Measurements from ENCODE around the gene C1orf226. TPM values are rescaled to one million over a fixed set of nuclear protein-coding genes. Genes with fewer than 3 reads are reported as not detected.

The C1orf226 gene
- total and polyA plus RNA-seq, 2 of the 8 experiments (the other 6 are each of a cell fraction or from before 2014, with no cell fraction given), result 8.2 to 18.8 TPM

DNA sequence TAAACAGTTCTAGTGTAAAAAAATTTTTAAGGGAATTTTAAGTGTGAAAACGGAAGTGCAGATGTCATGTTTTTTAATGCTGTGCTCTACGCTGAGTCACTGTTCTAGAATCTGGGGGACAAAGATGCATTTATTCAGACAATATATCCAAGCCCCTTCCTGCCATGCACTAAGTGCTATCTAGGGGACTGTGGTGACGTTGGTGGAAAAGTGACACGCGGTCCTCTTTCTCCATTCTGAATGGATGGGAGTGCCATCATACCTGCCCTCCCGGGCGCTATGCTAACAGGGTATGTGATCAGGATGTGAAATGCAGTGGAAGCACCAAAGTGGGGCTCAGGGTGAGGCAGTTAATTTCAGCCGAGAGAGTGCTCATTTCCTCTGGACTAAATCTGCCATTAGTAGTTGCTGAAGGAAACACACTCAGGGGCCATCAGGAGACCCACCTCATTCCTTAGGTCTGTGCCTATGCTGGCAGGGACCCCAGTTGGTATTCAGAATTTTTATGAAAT is 6.6 kb downstream of the C1orf226 start:
- H3K4me2 ChIP-seq (ENCODE audit: insufficient read depth in 1 of 2, low read depth in 2 of 2, low read length in 2 of 2), result no peak overlapping the region
- H2AK5ac ChIP-seq (ENCODE audit: low read depth, low read length), result no peak overlapping the region

More for the DNA sequence above, 6.6 kb downstream of the C1orf226 start:
- Histone ChIP-seq H3K18ac (ENCODE audit: extremely low read depth, low read length) (no peak overlapping the region), H2BK120ac (replicated peaks; ENCODE audit: low read depth, low read length) (no peak overlapping the region), H3K14ac (ENCODE audit: insufficient read length) (no peak overlapping the region), H3K79me1 (ENCODE audit: low read depth, low read length) (no peaks in the 10 kb centered on the region), H3K27me3 (replicated peaks in 1 of 4; ENCODE audit: control insufficient read depth in 3 of 4, extremely low read depth in 1 of 4, insufficient read depth in 3 of 4, low read length in 3 of 4) (no peaks in the 10 kb centered on the region), H3K56ac (replicated peaks; ENCODE audit: insufficient read length, low read depth, low read length) (no peak overlapping the region), H2BK15ac (ENCODE audit: low read length) (no peak overlapping the region), H3K23me2 (ENCODE audit: low read depth, low read length) (no peaks in the 10 kb centered on the region), H3K79me2 (ENCODE audit: control insufficient read depth in 1 of 2, insufficient read depth in 2 of 2, low read length in 2 of 2) (no peaks in the 10 kb centered on the region), H3K23ac (ENCODE audit: insufficient read length) (no peak overlapping the region), H4K5ac (ENCODE audit: insufficient read length, low read depth, low read length) (no peak overlapping the region), H3K4ac (replicated peaks; ENCODE audit: insufficient read length, low read depth, low read length) (no peak overlapping the region), H3K4me3 (ENCODE audit: extremely low read depth in 1 of 4, insufficient read depth in 2 of 4, low read depth in 3 of 4, low read length in 4 of 4) (no peak overlapping the region), H4K91ac (replicated peaks; ENCODE audit: insufficient read length, low read length) (no peak overlapping the region), H2AFZ (ENCODE audit: low read length) (no peak overlapping the region), H3K9me3 (ENCODE audit: insufficient read depth in 2 of 2, low read depth in 1 of 2, low read length in 1 of 2) (no peaks in the 10 kb centered on the region), H2BK20ac (ENCODE audit: low read length) (no peak overlapping the region), H3K9ac (replicated peaks in 1 of 4; ENCODE audit: extremely low read depth in 1 of 4, low read depth in 3 of 4, low read length in 3 of 4) (no peak overlapping the region), H3K27ac (ENCODE audit: low read depth, low read length) (no peak overlapping the region), H4K8ac (ENCODE audit: extremely low read depth, insufficient read depth, low read length) (no peak overlapping the region), H2BK5ac (ENCODE audit: low read depth, low read length) (no peak overlapping the region), H3K36me3 (ENCODE audit: control insufficient read depth in 2 of 4, insufficient read depth in 4 of 4, low read length in 3 of 4) (peaks cover 0 to 5% (median 2%) of the 10 kb centered on the region in 4 experiments; a peak in 1 of 8 replicates), H4K20me1 (replicated peaks in 1 of 2; ENCODE audit: control insufficient read depth in 1 of 2, insufficient read depth in 2 of 2, low read length in 2 of 2) (no peaks in the 10 kb centered on the region), H2BK12ac (ENCODE audit: low read depth, low read length) (no peak overlapping the region), H3K4me1 (replicated peaks in 1 of 4; ENCODE audit: control insufficient read depth in 3 of 4, insufficient read depth in 4 of 4, low read length in 3 of 4) (peaks cover 0 to 6% (median 1%) of the 10 kb centered on the region in 4 experiments; a peak in 4 of 7 replicates)
- no peak for TF ChIP-seq JUND (IDR thresholded peaks at IDR 0.05; ENCODE audit: low read length)
- TF ChIP-seq TAF7 (optimal IDR thresholded peaks at IDR 0.05; ENCODE audit: borderline replicate concordance, low read depth, low read length), result no peak
- TF ChIP-seq YY1 (IDR thresholded peaks at IDR 0.05; ENCODE audit: low read depth, low read length), result no peak
- no peak for TF ChIP-seq GTF2F1 (IDR thresholded peaks at IDR 0.05; ENCODE audit: borderline replicate concordance, low read depth, low read length)
- TF ChIP-seq, protein P1, sequence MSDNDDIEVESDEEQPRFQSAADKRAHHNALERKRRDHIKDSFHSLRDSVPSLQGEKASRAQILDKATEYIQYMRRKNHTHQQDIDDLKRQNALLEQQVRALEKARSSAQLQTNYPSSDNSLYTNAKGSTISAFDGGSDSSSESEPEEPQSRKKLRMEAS (IDR thresholded peaks at IDR 0.05), result no peak
- TF ChIP-seq, protein P2, sequence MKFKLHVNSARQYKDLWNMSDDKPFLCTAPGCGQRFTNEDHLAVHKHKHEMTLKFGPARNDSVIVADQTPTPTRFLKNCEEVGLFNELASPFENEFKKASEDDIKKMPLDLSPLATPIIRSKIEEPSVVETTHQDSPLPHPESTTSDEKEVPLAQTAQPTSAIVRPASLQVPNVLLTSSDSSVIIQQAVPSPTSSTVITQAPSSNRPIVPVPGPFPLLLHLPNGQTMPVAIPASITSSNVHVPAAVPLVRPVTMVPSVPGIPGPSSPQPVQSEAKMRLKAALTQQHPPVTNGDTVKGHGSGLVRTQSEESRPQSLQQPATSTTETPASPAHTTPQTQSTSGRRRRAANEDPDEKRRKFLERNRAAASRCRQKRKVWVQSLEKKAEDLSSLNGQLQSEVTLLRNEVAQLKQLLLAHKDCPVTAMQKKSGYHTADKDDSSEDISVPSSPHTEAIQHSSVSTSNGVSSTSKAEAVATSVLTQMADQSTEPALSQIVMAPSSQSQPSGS (IDR thresholded peaks at IDR 0.05; ENCODE audit: low read length), result no peak
- TF ChIP-seq CTBP2 (IDR thresholded peaks at IDR 0.05; ENCODE audit: borderline replicate concordance, insufficient read depth, insufficient read length, low read length), result no peak
- no peak for TF ChIP-seq TEAD4 (IDR thresholded peaks at IDR 0.05; ENCODE audit: low read depth, low read length)
- no peak for TF ChIP-seq RAD21 (IDR thresholded peaks at IDR 0.05 in 1 of 2, conservative IDR thresholded peaks at IDR 0.05 in 1 of 2; ENCODE audit: low read depth in 2 of 2, low read length in 2 of 2)
- no peak for TF ChIP-seq CBX8 (IDR thresholded peaks at IDR 0.05; ENCODE audit: borderline replicate concordance, low read depth, low read length)
- no peak for TF ChIP-seq CREB1 (IDR thresholded peaks at IDR 0.05)
- TF ChIP-seq ASH2L (IDR thresholded peaks at IDR 0.05; ENCODE audit: low read length), result no peak
- DNase-seq (ENCODE audit: low read depth in 1 of 2, low spot score in 2 of 2) (no peak), FAIRE-seq (no peak)
- 94% methylated on average over 8 of the region's 8 CpGs; no CpG with 5 or more reads in 1 of the 2 experiments for WGBS, 2 experiments (ENCODE audit: extremely low coverage in 1 of 2, insufficient coverage in 1 of 2, insufficient read length in 1 of 2, insufficient replicate concordance in 2 of 2, low coverage in 1 of 2, low lambda C conversion rate in 2 of 2, missing lambda C conversion rate in 1 of 2)
- ChIA-PET POLR2A (ENCODE audit: partially characterized antibody) (no interaction called here), CTCF (ENCODE audit: partially characterized antibody) (interaction anchor here (1.2 to 8.1 kb wide), 5 partner anchors 10 to 350 kb away, joined by 4 to 46 read pairs (median 19); no protein-coding TSS in a partner anchor)

Measured in H1 (cell line).